Caki2 (cell line): ENCODE measurements around the gene CIAPIN1. TPM values are rescaled to one million over a fixed set of nuclear protein-coding genes. Genes with fewer than 3 reads are reported as not detected.
"Not testable (repeated sequence)": the region's sequence is repeated elsewhere in the genome, so short reads cannot be mapped to it uniquely, and the experiment has no call there.

ENCODE experiments used
- DNase-seq: peaks from one replicate; pipeline ENCODE4 v3.0.0-alpha.2; 2015; ENCODE audit warnings: low read depth
- in situ Hi-C: cut with HindIII; loops from 2 replicates; pipeline ENCODE4 v1.10.0; 2016; ENCODE audit warnings: low sequenced_read_pairs, low pct_unique_long_range_greater_than_20kb, mixed read lengths
- total RNA-seq: library from RNA; depleted of rRNA; stranded (reverse); fragments of >200 nt; shearing (Covaris generic); gene quantifications from 2 replicates; pipeline ENCODE4 v1.2.3, GENCODE V29; 2014; ENCODE audit warnings: low replicate concordance

The CIAPIN1 gene
- total RNA-seq, 1 experiment from 2014 or later, result 130 TPM

DNA sequence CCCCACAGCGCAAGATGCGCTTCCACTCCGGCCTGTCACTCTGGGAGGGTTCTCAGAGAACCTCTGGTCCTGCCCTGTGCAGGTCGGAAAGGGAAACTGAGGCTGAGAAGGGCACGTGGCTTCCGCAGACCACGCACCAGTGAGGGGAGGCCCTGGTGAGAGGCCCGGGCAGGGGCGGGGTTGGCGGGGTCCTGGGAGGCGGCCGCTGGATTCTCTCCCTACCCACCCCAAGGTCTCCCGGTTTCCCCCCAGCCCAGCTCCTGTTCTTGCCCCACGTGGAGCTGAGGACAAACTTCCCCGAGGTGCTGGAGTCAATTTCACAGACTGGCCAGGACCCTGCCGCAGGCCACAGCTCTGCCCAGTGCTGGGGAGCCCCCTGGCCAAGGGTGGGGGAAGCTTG is 31.1 kb downstream of the CIAPIN1 start:
- in situ Hi-C loops, result no loop called here
- no peak for DNase-seq

- in situ Hi-C loops, result no loop called here
- no peak for DNase-seq
Observed at GRCh38 chr16:57413733-57414132, 33.5 kb downstream of the CIAPIN1 start.

DNA sequence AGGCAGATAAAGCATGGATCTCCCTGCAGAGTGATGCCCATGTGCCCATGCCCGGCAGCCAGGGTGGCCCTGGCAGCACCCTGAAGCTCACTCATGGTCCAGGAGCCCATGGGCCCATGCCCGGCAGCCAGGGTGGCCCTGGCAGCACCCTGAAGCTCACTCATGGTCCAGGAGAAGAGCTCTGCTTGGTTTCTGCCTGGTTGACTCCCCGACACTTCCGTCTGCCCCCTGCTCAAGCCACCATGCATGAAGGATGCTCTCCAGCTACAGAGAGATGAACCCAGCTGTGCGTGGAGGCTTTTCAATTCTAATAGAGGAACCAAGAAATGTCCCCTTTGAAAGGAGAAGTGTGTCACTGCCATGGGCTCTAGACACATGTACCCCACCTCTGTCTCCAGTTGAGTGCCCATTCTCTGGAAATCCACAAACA is 33.9 kb downstream of the CIAPIN1 start:
- no peak for DNase-seq
- in situ Hi-C loops, result no loop called here

GRCh38 chr16:57412584-57412983 is 34.6 kb downstream of the CIAPIN1 start:
- in situ Hi-C loops, result no loop called here
- no peak for DNase-seq

DNA sequence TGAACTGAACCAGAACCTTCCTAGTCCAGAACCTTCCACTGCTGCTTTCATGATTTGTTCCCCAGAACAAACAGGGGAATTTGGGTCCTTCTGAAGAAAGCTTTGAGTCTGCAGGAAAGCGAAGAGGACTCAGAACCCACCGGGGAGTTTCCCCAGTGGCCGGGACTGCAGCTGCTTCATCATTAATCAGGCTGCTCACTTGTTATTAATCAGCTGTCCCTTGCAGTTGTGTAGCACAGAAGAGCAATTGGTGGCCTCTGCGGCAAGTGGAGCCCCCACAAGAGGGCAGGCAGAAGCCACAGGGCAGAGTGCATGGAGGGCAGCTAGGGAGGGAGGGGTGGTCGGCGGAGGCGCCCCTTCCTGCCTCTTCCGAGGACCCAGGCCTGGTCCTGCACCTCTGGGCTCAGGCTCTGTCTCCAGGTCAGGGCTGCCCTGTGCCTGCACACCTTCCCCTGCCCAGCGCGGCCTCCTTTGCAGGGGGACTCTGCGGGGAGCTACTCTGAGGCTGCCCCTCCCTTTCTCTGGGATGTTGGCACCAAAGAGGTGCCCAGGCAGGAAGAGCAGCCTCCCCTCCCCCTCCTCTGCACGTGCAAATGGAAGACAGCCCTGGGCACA is 35.7 kb downstream of the CIAPIN1 start:
- no peak for DNase-seq
- in situ Hi-C loops, result no loop called here

GRCh38 chr16:57409870-57410587 is 37.2 kb downstream of the CIAPIN1 start:
- in situ Hi-C loops, result no loop called here
- peak; percentile 13 for DNase-seq

DNA sequence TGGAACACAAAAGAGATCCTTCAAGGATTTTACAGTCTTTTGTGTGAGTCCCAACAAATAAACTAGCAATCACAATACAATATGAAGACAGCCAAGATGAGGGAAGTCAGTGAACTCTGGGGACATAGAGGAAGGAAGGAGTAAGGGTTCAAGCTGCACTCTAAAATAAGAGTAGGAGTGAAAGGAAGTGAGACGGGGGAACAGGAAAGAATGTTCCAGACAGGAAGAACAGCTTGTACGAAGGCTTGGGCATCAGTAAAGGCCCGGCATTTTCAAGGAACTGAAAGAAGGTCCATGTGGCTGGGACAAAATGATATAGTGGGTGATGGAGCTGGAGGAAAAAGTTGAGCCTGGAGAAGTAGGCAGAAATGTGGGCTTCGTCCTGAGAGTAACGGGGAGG is 38.1 kb downstream of the CIAPIN1 start:
- no peak for DNase-seq
- in situ Hi-C loops, result no loop called here

DNA sequence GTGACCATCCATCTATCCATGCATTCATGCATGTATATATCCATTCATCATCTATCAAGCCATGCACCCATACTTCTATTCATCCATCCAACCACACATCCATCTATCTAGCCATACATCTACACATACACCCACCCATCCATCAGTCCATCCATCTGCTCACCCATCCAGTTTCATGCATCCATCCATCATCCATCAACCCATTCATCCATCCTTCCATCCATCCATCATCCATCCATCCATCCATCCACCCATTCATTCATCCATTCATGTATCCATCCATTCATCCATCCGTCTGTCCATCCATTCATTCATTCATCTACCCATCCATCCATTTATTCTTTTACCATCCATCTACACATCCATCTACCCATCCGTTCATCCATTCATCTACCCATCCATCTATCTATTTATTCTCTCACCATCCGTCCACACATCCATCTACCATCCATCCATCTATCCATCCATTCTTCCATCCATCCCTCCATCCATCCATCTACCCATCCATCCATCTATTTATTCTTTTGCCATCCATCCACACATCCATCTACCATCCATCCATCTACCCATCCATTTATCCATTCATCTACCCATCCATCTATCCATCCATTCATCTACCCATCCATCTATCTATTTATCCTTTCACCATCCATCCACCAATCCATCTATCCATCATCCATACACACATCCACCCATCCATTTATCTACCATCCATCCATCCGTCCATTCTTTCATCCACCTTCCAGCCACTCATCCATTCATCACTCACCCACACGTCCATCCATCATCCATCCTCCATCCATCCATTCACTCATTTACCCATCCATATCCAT is 39.4 kb downstream of the CIAPIN1 start:
- in situ Hi-C loops, result no loop called here
- DNase-seq, result no peak

GRCh38 chr16:57406881-57407280 is 40.3 kb downstream of the CIAPIN1 start:
- DNase-seq, result no peak
- in situ Hi-C loops, result no loop called here

GRCh38 chr16:57405097-57405496 is 42.1 kb downstream of the CIAPIN1 start:
- no peak for DNase-seq
- in situ Hi-C loops, result no loop called here

DNA sequence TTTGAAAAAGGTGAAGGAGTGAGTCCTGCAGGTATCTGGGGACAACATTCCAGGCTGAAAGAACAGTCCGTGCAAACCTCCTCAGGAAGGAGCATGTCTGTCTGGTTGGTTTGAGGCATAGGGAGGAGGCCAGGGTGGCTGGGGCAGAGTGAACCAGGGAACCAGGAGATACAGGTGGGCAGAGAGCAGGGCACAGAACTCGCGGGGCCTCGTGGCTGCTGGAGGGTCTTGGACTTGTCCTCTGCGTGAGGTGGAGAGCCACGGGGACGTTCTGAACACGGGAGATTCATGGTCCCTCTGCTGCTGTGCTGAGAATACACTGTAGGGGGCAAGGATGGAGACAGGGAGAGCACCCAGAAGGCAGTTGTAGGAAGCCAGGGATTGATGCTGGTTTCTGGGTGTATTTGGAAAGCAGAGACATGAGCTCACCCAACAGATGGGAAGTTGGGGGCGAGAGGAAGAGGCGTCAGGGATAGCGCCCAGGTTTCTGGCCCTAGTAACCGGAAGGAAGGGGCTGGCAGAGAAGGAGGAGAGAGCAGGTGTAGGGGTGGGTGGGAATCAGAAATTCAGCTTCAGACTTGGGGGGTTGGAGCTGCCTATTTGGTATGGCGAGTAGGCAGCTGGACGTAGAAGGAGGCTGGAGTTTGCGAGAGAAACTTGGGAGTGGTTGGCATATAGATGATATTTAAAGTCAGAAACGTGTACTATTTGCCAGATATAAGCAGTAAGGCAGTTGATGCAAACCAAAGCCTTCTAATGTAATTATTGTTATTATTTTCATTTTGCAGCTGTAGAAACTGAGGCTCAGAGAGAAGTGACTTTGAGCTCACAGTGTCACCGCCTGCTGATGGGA is 43.0 kb downstream of the CIAPIN1 start, which contains the start of gene CCL17:
Gene CCL17, plus strand, starts transcription at position 803 of the 853 bp plus-strand sequence. CDS start 9,166 bp downstream, outside the sequence.
- DNase-seq, result no peak
- in situ Hi-C loops, result no loop called here

DNA sequence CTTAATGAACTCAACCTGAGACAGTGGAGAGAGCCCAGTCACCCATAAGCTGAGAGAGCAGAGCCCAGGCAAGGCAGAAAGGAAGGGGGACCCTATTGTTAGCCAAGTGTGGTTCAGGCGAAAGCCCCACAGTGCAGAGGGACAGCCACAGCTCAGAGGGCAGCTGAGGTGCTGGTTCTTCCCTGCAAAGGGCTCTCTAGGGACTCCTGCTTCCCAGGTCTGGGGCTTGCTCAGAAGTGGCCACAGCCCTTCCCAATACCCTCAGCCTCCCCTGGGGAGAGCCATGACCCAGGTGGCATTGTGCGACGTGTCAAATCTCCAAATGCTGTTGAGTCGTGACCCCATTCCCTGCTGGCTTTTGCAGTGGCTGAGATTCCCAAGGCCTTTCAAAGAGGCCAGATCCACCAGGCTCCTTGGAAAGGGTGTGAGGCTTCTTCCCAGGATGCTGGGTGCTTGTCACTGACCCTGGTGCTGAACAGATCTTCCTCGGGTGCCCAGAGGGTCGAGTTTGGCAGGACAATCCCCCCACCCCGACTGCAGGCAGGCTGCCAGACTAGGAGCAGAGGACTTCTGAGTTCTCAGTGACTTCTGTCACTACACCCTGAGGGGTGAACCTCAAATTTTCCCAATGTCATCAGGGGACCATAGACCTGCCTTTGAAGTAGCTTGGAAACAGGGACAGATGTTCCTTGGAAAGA is 45.1 kb downstream of the CIAPIN1 start:
- in situ Hi-C loops, result no loop called here
- no peak for DNase-seq

- in situ Hi-C loops, DNase-seq: not testable (repeated sequence)
Observed at GRCh38 chr16:57397493-57397892, 49.7 kb downstream of the CIAPIN1 start.

GRCh38 chr16:57396786-57397185 is 50.4 kb downstream of the CIAPIN1 start:
- no peak for DNase-seq
- in situ Hi-C loops, result no loop called here

DNA sequence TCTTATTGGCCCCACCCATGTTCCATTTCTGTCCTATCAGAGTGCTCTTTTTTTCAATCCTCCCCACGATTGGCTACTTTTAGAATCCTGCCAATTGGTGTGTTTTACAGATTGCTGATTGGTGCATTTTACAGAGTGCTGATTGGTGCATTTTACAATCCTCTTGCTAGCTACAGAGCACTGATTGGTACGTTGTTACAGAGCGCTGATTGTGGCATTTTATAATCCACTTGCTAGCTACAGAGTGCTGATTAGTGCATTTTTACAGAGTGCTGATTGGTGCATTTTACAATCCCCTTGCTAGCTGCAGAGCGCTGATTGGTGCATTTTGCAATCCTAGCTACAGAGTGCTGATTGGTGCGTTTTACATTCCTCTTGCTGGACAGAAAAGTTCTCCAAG is 52.2 kb downstream of the CIAPIN1 start:
- DNase-seq, result no peak
- in situ Hi-C loops, result no loop called here

DNA sequence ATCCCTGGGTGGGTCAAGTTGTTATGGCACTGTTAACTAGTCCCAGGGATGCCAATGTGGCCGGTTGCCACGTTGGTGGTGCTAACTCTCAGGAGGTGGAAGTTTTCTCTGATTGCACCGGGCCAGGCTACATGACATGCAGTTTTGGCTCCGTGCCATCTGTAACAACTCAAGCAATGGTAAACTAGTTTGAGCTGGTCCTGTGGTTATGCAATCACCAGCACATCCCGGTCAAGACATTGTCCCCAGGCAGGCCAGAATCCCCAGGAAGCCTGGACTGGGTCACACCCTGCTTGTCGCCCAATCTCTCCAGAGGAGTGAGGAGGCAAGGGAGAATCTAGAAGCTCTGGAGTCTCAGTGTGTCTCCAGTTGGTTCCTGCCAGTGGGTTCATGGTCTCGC is 52.7 kb downstream of the CIAPIN1 start:
- peak; percentile 60 for DNase-seq
- in situ Hi-C loops, result no loop called here

DNA sequence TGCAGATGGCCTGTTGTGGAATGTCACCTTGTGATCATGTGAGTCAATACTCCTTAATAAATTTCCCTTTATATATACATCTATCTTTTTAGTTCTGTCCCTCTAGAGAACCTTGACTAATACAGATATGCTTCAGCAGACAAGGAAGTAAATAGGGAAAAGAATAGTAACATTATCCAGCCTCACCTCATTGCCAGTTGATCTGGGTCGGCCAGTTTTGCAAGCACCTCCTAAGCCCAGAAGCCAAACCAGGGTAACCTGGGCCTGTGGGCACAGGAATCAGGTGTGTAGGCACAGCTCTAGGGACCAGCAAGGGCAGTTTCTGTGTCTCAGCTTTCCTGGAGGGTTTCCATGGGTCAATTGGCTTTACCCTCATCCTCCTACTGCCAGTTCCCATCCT is 54.5 kb downstream of the CIAPIN1 start:
- in situ Hi-C loops, result no loop called here
- DNase-seq, result no peak

GRCh38 chr16:57391708-57392107 is 55.5 kb downstream of the CIAPIN1 start:
- DNase-seq, result no peak
- in situ Hi-C loops, result no loop called here
